ENCODE results near the gene KCNN1. TPM values are rescaled to one million over a fixed set of nuclear protein-coding genes. Genes with fewer than 3 reads are reported as not detected.

Gene KCNN1
- total RNA-seq, 1 experiment from 2014 or later: 9.2 TPM

DNA sequence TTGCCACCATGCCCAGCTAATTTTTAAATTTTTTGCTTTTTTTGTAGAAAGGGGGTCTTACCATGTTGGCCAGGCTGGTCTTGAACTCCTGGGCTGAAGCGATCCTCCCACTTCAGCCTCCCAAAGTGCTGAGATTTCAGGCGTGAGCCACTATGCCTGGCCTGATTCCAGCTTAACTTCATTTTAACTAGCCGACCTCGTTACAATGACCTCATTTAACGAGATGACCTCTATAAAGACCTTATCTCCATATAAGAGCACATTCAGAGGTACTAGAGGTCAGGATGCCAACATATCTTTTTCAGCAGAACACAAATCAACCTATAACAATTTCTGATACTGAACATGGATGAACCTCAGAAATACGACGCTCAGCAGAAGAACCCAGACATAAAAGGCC, 10.6 kb downstream of the KCNN1 start:
- no peaks in the 10 kb centered on the region for H3K79me1 ChIP-seq (ENCODE audit: insufficient read depth, low read depth, low read length, poor library complexity, severe bottlenecking)
- no peak overlapping the region for H4K91ac ChIP-seq (ENCODE audit: insufficient read length, low read depth, low read length)
- no peaks in the 10 kb centered on the region for H3K4me1 Mint-ChIP-seq
- H3T11ph ChIP-seq (ENCODE audit: low read length): no peak overlapping the region
- H3K79me2 ChIP-seq (ENCODE audit: insufficient read depth, low read length): no peaks in the 10 kb centered on the region
- H2BK20ac ChIP-seq (ENCODE audit: low read depth, low read length, poor library complexity, severe bottlenecking): no peak overlapping the region
- no peak overlapping the region for H3K4me2 ChIP-seq (ENCODE audit: insufficient read depth, insufficient read length, low read length)
- H3K4ac ChIP-seq (ENCODE audit: low read depth, low read length): no peak overlapping the region
- no peak overlapping the region for H2BK5ac ChIP-seq (ENCODE audit: insufficient read length, low read length)
- H3K27me3 Mint-ChIP-seq (ENCODE audit: low read depth): no peaks in the 10 kb centered on the region
- no CpG with 5 or more reads among the region's 7 CpGs for WGBS (ENCODE audit: extremely low coverage, insufficient read length, low lambda C conversion rate)
- no peak overlapping the region for H2AK5ac ChIP-seq (ENCODE audit: insufficient read length, low read length)
- H3K27me3 ChIP-seq (ENCODE audit: insufficient read depth, low read length): no peaks in the 10 kb centered on the region
- no peaks in the 10 kb centered on the region for H3K23me2 ChIP-seq (ENCODE audit: insufficient read length, low read depth, low read length, poor library complexity, severe bottlenecking)
- H3K9me3 Mint-ChIP-seq: no peaks in the 10 kb centered on the region
- H3K18ac ChIP-seq (ENCODE audit: insufficient read length, low read depth, low read length): no peak overlapping the region
- H3K14ac ChIP-seq (ENCODE audit: insufficient read depth, low read length): no peak overlapping the region
- H3K4me3 Mint-ChIP-seq: no peak overlapping the region
- H3K9me3 ChIP-seq (ENCODE audit: control insufficient read depth, low read depth, low read length): no peaks in the 10 kb centered on the region
- no peaks in the 10 kb centered on the region for H4K20me1 ChIP-seq (ENCODE audit: control insufficient read depth, insufficient read depth, insufficient read length)
- no peak overlapping the region for H3K23ac ChIP-seq (ENCODE audit: insufficient read length, low read depth, low read length)
- no peak overlapping the region for H2BK12ac ChIP-seq (ENCODE audit: insufficient read length, low read depth, low read length)
- H2AFZ ChIP-seq (ENCODE audit: low read length): no peak overlapping the region
- H3K56ac ChIP-seq (ENCODE audit: insufficient read length, low read depth, low read length): no peak overlapping the region
- no peak for DNase-seq
- no peak overlapping the region for H3K9ac ChIP-seq (ENCODE audit: extremely low read depth, insufficient read length, low read length)
- H4K5ac ChIP-seq (ENCODE audit: insufficient read length, low read depth, low read length): no peak overlapping the region
- H3K4me1 ChIP-seq (ENCODE audit: insufficient read depth, low read length): no peaks in the 10 kb centered on the region
- peaks cover 0 to 32% (median 19%) of the 10 kb centered on the region in 3 experiments; a peak in 6 of 7 replicates for H3K36me3 Mint-ChIP-seq (ENCODE audit: insufficient read depth in 1 of 3, low read depth in 3 of 3)
- no peak overlapping the region for H2BK15ac ChIP-seq (ENCODE audit: low read depth, low read length)
- no peak overlapping the region for H4K8ac ChIP-seq (replicated peaks; ENCODE audit: insufficient read length, low read depth, low read length)
- TF ChIP-seq CTCF (conservative IDR thresholded peaks at IDR 0.05): no peak
- no peak overlapping the region for H2BK120ac ChIP-seq (ENCODE audit: low read depth, low read length, poor library complexity, severe bottlenecking)
- H3K27ac ChIP-seq (ENCODE audit: insufficient read length, low read depth, low read length): no peak overlapping the region
- H3K27ac Mint-ChIP-seq: no peak overlapping the region

Data from H9 (cell line).